Psoas muscle (tissue), 8 donors: ENCODE measurements around the gene TSC2. TPM values are rescaled to one million over a fixed set of nuclear protein-coding genes. Genes with fewer than 3 reads are reported as not detected.

ENCODE experiments used
- ATAC-seq, 4 donors: fragments of 200-7000 bp; cut with Tn5 transposase; one replicate each; pipeline ENCODE4 v1.9.1; 2020; ENCODE audit warnings: moderate library complexity in 3 of 4, mild to moderate bottlenecking in 2 of 4
- DNase-seq, 2 donors: peaks; one replicate each; pipeline ENCODE4 v3.0.0-alpha.2; 2020
- H3K27ac ChIP-seq: fragments of 200-600 bp; one replicate; pipeline ENCODE4 v1.8.0; 2022
- H3K27me3 ChIP-seq, 3 donors: fragments of 200-600 bp in 1 of 3; one replicate each; pipeline versions ENCODE4 v1.6.1 to v1.8.0; 2013 to 2022; ENCODE audit warnings: low read length in 2 of 3, mild to moderate bottlenecking in 2 of 3, moderate library complexity in 1 of 3; ENCODE audit not compliant: insufficient read depth in 3 of 3
- H3K36me3 ChIP-seq, 2 donors: fragments of 200-600 bp in 1 of 2; one replicate each; pipeline versions ENCODE4 v1.6.1 to v1.8.0; 2013 to 2022; ENCODE audit warnings: low read depth in 1 of 2, mild to moderate bottlenecking in 1 of 2, moderate library complexity in 1 of 2; ENCODE audit not compliant: insufficient read depth in 1 of 2
- H3K4me1 ChIP-seq: fragments of 200-600 bp; one replicate; pipeline ENCODE4 v1.8.0; 2022
- H3K4me3 ChIP-seq: fragments of 200-600 bp; one replicate; pipeline ENCODE4 v1.8.0; 2022; ENCODE audit warnings: mild to moderate bottlenecking
- H3K9me3 ChIP-seq: fragments of 200-600 bp; one replicate; pipeline ENCODE4 v1.8.0; 2022
- CTCF ChIP-seq: fragments of 200-600 bp; IDR thresholded peaks from one replicate; pipeline ENCODE4 v1.8.0; 2022; ENCODE audit warnings: antibody characterized with exemption
- WGBS, 3 donors: extraction: QIAGEN DNeasy Blood & Tissue Kit; methylation state at CpG; one replicate each; pipeline versions ENCODE4 v1.1.6 to v1.1.7; 2013; 5-methylcytosine and 5-hydroxymethylcytosine counted together
- intact Hi-C, 2 donors: fragments of 100-400 bp; cut with DNase I; formaldehyde crosslinking; loops; one replicate each; pipeline versions ENCODE4 v1.11.0 to v1.14.2; 2022
- polyA plus RNA-seq, 3 donors: library from polyadenylated mRNA; stranded (reverse); fragments of 200-250 nt; gene quantifications; one replicate each; pipeline ENCODE4 v1.2.3, GENCODE V29; 2013
- total RNA-seq, 4 donors: library from RNA; stranded (reverse); fragmentation: NEBNext Ultra II Directional in 2 of 4; extraction: Animal tissue kit (Norgen Biotek cat#: 25700) in 2 of 4; gene quantifications; one replicate each; pipeline versions ENCODE4 v1.2.1 to v1.2.4, GENCODE V29; 2021 to 2023
- donor health status: healthy with polysubstance abuse.
- donor health status: DM: no; HTN: no; CAD: no; lungs with moderate emphysema.
- donor health status: Bipolar disorder and iron deficiency.
- donor health status: healthy.
- donor health status: DM: yes; HTN: yes; CAD: no.
- donor health status: DM: no; HTN: no; CAD: no.
- donor health status: DM: no; HTN: no; CAD: no.
- donor health status: DM: yes; HTN: yes; CAD: no.

TSC2 gene
- total and polyA plus RNA-seq, 7 donors, result 27.8 to 89.9 (median 60.8) TPM

- Histone ChIP-seq H3K4me1 (peaks cover 21% of the 10 kb centered on the region), H3K36me3 (peaks cover 0 to 5% of the 10 kb centered on the region in 2 donors), H3K27ac (no peak overlapping the region), H3K4me3 (peak overlapping the region; percentile 78), H3K27me3 (no peaks in the 10 kb centered on the region), H3K9me3 (no peaks in the 10 kb centered on the region)
- intact Hi-C loops, result no loop called here
- DNase-seq (no peak), ATAC-seq (no peak)
- 68 to 78% (median 72%) methylated on average over 17 to 22 of the region's 22 CpGs for WGBS, 3 donors
- no peak for TF ChIP-seq CTCF
Observed at GRCh38 chr16:2029350-2029749, 18.4 kb upstream of the TSC2 start.

GRCh38 chr16:2030036-2030435, 17.7 kb upstream of the TSC2 start:
- WGBS, 3 donors, result 75 to 84% (median 75%) methylated on average over 11 of the region's 11 CpGs
- Histone ChIP-seq H3K27me3 (no peaks in the 10 kb centered on the region), H3K36me3 (peaks cover 0 to 5% of the 10 kb centered on the region in 2 donors), H3K4me1 (peaks cover 21% of the 10 kb centered on the region), H3K9me3 (no peaks in the 10 kb centered on the region), H3K4me3 (peak overlapping the region; percentile 78), H3K27ac (no peak overlapping the region)
- intact Hi-C loops, result no loop called here
- no peak for ATAC-seq
- no peak for TF ChIP-seq CTCF
- no peak for DNase-seq

GRCh38 chr16:2031081-2031577, 16.7 kb upstream of the TSC2 start:
- Histone ChIP-seq H3K4me1 (peaks cover 15% of the 10 kb centered on the region), H3K9me3 (no peaks in the 10 kb centered on the region), H3K27me3 (no peaks in the 10 kb centered on the region), H3K4me3 (peak overlapping the region; percentile 78), H3K36me3 (peaks cover 0 to 5% of the 10 kb centered on the region in 2 donors), H3K27ac (peak overlapping the region; percentile 76)
- ATAC-seq, result peak in 3 of 4 donors; percentile 7 to 11 (median 11)
- WGBS, 3 donors, result 65 to 77% (median 71%) methylated on average over 10 to 11 of the region's 11 CpGs
- peak; percentile 52 to 66 for DNase-seq
- intact Hi-C loops, result no loop called here
- no peak for TF ChIP-seq CTCF

- peak; percentile 17 to 38 (median 26) for ATAC-seq
- Histone ChIP-seq H3K27ac (peak overlapping the region; percentile 76), H3K36me3 (peaks cover 0 to 11% of the 10 kb centered on the region in 2 donors), H3K9me3 (no peaks in the 10 kb centered on the region), H3K4me3 (peak overlapping the region; percentile 66), H3K4me1 (peaks cover 8% of the 10 kb centered on the region), H3K27me3 (no peaks in the 10 kb centered on the region)
- 62 to 66% (median 64%) methylated on average over 7 to 15 of the region's 15 CpGs for WGBS, 3 donors
- DNase-seq, result no peak
- intact Hi-C loops, result no loop called here
- TF ChIP-seq CTCF, result no peak
Observed at GRCh38 chr16:2032285-2033056, 15.3 kb upstream of the TSC2 start.
